ENCODE results near the gene ASB18.

The ASB18 gene

GRCh38 chr2:236173729-236174607 is 90.2 kb downstream of the ASB18 start:
- DNase-seq (ENCODE audit: low read depth) = peak; percentile 36

GRCh38 chr2:236173036-236173728 is 91.0 kb downstream of the ASB18 start:
- no peak for DNase-seq (ENCODE audit: low read depth)

- peak; percentile 34 for DNase-seq (ENCODE audit: low read depth)
These were observed 91.8 kb downstream of the ASB18 start for GRCh38 chr2:236172255-236173035.

DNA sequence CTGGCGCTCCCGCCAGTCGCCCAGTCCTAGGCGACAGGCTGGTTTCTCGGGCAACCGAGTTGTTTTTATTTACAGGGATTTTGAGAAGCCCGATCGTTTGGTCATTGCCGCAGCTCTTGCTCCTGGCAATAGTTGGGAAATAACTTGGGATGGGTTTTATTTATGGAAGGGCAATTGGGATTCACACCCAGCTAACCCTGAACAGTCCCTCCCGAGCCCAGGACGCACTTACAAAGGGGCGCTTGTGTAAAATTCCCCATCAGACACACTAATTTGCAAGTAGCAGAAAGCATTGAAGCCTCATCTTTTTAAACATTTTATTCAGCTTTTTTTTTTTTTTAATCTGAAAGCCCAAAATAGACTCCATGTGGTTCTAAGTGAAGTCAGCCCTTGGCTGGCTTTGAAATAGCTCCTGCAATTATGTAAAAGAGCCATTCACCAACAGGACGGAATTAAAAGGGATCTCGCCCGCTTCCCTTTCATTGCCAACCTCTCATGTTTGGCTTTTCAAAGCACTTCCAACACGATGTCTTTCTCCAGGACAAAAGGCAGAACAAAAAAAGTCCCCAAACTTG is 92.4 kb downstream of the ASB18 start:
- DNase-seq (ENCODE audit: low read depth) = peak; percentile 46

- peak; percentile 17 for DNase-seq (ENCODE audit: low read depth)
These were observed 93.0 kb downstream of the ASB18 start for GRCh38 chr2:236171181-236171679.

- peak; percentile 21 for DNase-seq (ENCODE audit: low read depth)
These were observed 93.5 kb downstream of the ASB18 start for GRCh38 chr2:236170590-236171165.

DNA sequence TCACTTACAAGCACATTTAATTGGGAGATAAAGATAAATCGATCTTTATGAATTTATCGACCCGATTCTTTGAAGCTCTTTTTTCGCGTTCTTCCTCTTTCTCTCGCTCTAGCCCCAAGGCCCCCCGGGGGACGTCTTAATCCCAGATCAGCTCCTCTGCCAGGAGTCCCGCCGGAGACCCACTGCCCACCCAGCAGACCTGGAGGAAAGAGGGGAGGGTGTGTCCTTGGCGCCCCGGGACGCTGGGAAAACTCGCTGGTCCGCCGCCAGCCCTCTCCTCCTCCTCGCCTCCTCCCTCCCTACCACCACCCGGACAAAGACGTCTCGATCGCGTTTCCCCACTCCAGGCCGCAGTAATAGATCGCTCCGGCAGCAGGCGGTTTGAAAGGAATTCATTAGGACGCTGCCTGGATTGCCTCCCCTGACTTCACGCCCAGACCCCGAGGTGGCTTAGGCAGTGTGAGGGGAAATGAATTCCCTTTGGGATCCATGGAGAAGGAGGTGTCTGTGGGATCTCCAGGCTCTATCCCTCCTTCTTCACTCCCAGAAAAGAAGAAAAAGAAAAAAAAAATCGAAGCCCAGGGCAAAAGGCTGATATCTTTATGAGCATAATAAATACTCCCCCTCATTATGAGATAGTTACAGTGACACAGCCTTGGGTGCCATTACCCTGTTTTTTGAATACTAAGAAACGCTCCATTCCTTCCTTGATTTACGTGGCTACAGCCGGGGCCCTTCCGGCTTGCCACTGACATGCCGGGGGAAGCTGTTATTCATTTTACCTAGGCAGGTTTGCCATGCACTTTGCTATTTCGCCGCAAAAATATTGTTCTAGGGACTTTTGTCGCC is 94.2 kb downstream of the ASB18 start:
- peak; percentile 45 for DNase-seq (ENCODE audit: low read depth)

DNA sequence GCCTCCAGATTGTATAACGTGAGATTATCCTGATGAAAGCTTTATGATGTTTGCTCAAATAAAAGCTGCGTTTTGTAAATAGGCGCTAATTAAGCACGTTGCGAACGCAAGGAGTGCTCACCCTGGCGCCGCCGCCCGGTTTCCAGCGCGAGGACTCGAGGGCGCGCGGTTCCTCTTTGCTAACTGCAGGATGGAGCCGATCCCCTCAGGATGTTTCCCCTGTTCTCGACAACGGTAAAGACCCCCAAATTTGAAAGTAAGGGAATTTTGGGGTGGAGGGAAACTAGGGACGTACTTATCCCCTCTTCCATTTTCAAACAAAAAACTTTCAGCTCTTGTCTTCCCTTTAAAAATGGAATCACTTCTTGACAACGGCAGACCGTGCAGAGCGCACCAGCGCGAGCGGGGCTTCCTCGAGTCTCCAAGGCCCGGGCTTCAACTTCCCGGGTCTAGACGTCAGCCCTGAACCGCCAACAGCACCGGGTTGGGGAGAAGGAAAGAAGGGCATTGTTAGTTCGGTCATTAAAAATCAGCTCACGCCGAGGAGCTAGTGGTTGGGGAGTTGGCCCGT is 95.0 kb downstream of the ASB18 start:
- peak; percentile 43 for DNase-seq (ENCODE audit: low read depth)

GRCh38 chr2:236168110-236169080 is 95.8 kb downstream of the ASB18 start, which contains the start of gene GBX2:
TSS of gene GBX2 (minus strand) at chr2:236168386. CDS start at chr2:236167971, 415 bp downstream.
- peak; percentile 90 for DNase-seq (ENCODE audit: low read depth)

- peak; percentile 69 for DNase-seq (ENCODE audit: low read depth)
These were observed 96.7 kb downstream of the ASB18 start for GRCh38 chr2:236167297-236168109.

DNA sequence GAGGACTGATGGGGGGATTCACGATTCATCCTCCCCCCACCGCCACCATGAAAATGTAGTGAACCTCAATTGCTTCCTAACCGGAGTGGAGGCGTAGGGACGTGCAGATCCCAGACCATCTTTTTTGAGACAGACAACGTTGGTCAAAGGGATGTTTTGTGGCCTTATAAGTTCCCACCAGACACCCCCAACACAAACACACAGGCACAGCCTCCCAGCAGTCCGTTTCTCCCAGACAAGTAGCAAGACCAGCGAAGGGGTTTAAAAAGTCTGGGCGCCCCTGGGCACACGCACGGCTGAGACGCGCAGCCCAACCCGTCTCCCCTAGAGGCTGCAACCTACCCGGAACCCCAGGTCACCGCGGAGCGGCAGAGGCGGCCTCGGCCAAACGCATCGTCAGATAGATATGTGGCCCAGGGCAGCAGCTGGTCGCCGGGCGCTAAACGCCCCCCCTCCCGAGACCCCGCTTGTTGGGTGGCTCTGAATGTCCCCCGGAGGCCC is 97.4 kb downstream of the ASB18 start:
- no peak for DNase-seq (ENCODE audit: low read depth)

DNA sequence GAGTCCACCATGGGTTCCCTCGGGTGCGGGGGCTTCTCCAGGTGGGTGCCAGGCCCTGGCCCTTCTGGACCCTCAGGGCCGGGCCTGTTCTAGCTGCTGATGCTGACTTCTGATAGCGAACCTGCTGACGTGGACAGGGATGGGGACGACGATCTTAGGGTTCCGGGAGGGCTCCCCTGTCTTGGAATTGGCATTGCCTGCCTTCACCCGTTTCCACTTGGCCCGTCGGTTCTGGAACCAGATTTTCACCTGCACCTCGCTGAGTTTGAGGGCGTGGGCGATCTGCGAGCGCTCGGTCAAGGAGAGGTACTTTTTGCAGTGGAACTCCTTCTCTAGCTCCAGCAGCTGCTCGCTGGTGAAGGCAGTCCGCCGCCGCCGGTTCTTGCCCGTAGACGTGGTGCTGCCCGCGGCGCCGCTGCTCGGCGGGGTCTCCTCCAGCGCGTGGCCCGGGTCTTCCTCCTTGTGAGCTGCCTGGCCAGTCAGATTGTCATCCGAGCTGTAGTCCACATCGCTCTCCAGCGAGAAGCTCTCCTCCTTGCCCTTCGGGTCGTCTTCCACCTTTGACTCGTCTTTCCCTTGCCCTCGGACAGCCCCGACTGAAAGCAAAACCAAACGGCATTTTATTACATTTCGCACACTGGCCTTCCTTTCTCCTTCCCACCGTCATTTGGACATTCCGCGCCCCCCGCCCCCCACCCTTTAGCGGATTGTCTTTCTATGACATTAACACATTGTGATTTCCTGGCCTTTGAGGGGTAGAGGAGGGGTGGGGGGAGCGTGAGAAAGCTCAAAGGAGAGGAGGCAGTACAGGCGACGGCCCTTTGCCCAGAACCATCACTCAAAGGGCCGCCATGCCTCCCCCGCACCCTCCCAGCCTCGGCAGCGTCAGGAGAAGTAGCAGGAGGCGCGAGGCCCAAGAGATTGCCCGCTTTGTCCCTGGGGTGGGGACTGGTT is 98.1 kb downstream of the ASB18 start:
- DNase-seq (ENCODE audit: low read depth) = peak; percentile 64

GRCh38 chr2:236164925-236165841 is 99.0 kb downstream of the ASB18 start:
- DNase-seq (ENCODE audit: low read depth) = peak; percentile 17

DNA sequence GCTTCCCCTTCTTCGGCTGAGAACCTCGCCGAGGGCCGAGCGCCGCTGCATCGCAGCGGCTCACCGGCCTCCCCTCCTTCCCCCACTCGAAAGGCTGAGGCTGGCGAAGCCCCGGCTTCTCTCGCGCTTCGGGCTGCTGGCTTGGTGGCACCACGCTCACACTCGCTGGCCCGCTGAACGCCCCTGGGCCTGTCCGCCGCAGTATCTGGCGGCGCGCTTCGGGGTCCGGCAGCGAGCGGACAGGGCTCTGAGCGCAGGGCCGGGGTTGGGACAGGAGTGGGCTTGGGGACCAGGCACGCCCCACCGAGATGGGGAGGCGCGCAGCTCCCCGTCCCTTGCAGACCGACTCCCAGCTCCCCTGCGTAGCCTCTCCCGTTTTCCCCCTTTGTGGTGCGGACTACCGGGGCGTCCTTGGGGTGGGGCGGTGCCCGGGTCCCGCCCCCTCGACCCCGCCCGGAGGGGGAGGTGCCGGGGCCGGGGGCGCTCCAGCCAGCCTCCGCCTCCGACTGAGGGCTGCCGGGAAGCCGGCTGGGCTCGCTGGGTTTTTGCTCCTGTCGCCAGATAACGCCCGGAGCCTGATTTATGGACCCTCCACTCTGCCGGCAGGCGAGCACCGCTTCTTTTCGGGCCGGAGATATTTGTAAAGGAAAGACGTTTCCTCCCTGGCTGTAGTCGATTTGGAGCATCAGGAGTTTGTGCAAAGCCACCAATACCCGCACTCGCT is 99.8 kb downstream of the ASB18 start:
- peak; percentile 72 for DNase-seq (ENCODE audit: low read depth)

All from EH (cell line).